Measurements from ENCODE around the gene PBX1.

Gene PBX1

DNA sequence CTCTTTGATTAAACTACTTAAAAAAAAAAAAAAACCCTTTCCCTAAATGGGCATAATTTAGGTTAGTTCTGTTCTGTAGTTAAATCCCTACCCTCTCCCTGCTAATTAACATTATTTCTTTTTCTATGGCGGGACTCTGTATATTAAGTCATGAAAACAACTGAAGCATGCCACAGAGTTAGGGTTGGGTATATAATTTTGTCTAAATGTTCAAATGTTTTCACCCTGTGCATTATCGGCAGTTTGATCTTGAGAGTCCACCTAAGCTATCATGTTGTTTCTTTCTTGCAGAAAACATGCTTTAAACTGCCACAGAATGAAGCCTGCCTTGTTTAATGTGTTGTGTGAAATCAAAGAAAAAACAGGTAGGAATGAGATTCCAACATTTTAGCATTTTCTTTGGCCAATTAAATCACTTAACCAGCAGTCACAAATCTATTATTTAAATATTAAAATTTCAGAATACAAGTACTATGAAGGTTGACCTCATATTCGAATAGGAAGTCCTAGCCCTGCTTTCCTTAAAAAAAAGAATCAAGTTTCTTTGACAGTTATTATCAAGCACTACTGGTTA, 4.0 kb downstream of the PBX1 start:
- Histone ChIP-seq H2AFZ (ENCODE audit: low read depth, low read length) (no peak overlapping the region), H3K9ac (ENCODE audit: low read depth, low read length) (no peak overlapping the region), H3K4me1 (ENCODE audit: insufficient read depth, low read length) (peaks cover 12% of the 10 kb centered on the region; the same call in 1 of the 2 replicates), H3K9me3 (ENCODE audit: insufficient read depth, low read length, severe bottlenecking) (no peaks in the 10 kb centered on the region), H3K79me2 (ENCODE audit: insufficient read depth, low read length) (no peaks in the 10 kb centered on the region), H3K27me3 (ENCODE audit: insufficient read depth, low read length, poor library complexity) (peaks cover 11% of the 10 kb centered on the region), H3K4me2 (ENCODE audit: insufficient read depth, low read length) (no peak overlapping the region), H3K4me3 (ENCODE audit: low read depth in 1 of 2, low read length in 2 of 2) (no peak overlapping the region), H3K27ac (ENCODE audit: low read length) (no peak overlapping the region), H4K20me1 (ENCODE audit: insufficient read depth, low read length) (no peaks in the 10 kb centered on the region), H3K36me3 (ENCODE audit: insufficient read depth, low read length) (no peaks in the 10 kb centered on the region)
- DNase-seq (no peak), ATAC-seq (ENCODE audit: insufficient read depth, low read depth) (no peak)
- TF ChIP-seq EZH2 (IDR thresholded peaks at IDR 0.05; ENCODE audit: borderline replicate concordance, low read depth, low read length, severe bottlenecking) = no peak
- TF ChIP-seq, protein P1, sequence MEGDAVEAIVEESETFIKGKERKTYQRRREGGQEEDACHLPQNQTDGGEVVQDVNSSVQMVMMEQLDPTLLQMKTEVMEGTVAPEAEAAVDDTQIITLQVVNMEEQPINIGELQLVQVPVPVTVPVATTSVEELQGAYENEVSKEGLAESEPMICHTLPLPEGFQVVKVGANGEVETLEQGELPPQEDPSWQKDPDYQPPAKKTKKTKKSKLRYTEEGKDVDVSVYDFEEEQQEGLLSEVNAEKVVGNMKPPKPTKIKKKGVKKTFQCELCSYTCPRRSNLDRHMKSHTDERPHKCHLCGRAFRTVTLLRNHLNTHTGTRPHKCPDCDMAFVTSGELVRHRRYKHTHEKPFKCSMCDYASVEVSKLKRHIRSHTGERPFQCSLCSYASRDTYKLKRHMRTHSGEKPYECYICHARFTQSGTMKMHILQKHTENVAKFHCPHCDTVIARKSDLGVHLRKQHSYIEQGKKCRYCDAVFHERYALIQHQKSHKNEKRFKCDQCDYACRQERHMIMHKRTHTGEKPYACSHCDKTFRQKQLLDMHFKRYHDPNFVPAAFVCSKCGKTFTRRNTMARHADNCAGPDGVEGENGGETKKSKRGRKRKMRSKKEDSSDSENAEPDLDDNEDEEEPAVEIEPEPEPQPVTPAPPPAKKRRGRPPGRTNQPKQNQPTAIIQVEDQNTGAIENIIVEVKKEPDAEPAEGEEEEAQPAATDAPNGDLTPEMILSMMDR (IDR thresholded peaks at IDR 0.05; ENCODE audit: borderline replicate concordance, extremely low read depth, low read length, poor library complexity, severe bottlenecking) = no peak

DNA sequence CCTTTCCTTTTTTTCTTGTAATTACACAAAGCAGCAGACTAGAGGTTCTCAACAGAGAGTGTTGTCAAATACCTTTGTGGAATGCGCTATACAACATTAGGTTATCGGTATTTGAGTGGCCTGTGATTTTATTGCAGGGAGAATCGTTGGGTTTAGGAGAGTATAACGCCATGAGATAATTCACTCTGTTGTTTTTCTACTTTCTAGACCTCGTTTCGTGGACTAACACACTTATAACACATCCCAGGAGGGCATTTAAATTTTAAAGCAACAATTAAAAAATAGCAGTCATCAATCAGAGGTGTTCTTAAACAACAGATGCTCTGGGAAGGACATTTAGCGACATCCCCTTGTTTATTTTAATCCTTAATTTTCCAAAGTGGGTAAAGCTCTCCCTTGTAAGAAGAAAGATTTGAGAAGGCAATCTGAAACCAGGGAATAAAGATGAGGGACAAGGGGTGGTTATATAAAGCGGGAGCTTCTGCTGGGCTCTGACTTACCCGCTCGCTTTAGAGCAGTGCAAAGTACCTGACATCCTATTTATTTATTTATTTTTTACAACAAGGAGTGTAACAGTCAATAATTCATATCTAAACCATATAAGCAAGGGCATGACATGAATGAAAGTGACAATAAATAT, 4.9 kb downstream of the PBX1 start:
- H3K9ac ChIP-seq (ENCODE audit: low read depth, low read length) = no peak overlapping the region
- DNase-seq (no peak), ATAC-seq (ENCODE audit: insufficient read depth, low read depth) (no peak)
- no peaks in the 10 kb centered on the region for H4K20me1 ChIP-seq (ENCODE audit: insufficient read depth, low read length)
- H2AFZ ChIP-seq (ENCODE audit: low read depth, low read length) = no peak overlapping the region
- TF ChIP-seq, protein P1 (IDR thresholded peaks at IDR 0.05; ENCODE audit: borderline replicate concordance, extremely low read depth, low read length, poor library complexity, severe bottlenecking) = no peak
- no peak for TF ChIP-seq EZH2 (IDR thresholded peaks at IDR 0.05; ENCODE audit: borderline replicate concordance, low read depth, low read length, severe bottlenecking)
- H3K79me2 ChIP-seq (ENCODE audit: insufficient read depth, low read length) = no peaks in the 10 kb centered on the region
- no peak overlapping the region for H3K27ac ChIP-seq (ENCODE audit: low read length)
- H3K4me2 ChIP-seq (ENCODE audit: insufficient read depth, low read length) = no peak overlapping the region
- H3K36me3 ChIP-seq (ENCODE audit: insufficient read depth, low read length) = no peaks in the 10 kb centered on the region
- no peaks in the 10 kb centered on the region for H3K9me3 ChIP-seq (ENCODE audit: insufficient read depth, low read length, severe bottlenecking)
- H3K4me1 ChIP-seq (ENCODE audit: insufficient read depth, low read length) = peaks cover 5% of the 10 kb centered on the region; the same call in 1 of the 2 replicates
- no peak overlapping the region for H3K4me3 ChIP-seq (ENCODE audit: low read depth in 1 of 2, low read length in 2 of 2)
- H3K27me3 ChIP-seq (ENCODE audit: insufficient read depth, low read length, poor library complexity) = peaks cover 14% of the 10 kb centered on the region

DNA sequence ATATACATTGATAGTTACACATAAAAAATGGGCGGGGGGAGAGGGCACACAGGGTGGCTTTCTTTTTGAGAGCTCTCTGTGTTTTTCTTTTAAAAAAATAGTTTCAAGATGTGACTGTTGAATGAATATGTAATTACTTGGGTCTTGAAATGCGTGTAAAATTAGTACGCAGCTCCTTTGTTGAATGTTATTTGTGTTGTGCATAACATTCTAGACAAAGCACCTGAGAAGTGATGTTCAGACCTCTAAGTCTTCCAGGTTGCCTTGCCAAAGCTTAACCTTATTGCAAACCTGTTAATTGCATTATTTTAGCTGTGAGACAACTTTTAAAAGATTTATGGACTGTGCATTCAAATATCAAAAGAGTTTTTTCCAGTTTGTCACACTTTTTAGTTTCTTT, 5.4 kb downstream of the PBX1 start:
- Histone ChIP-seq H3K9ac (ENCODE audit: low read depth, low read length) (no peak overlapping the region), H3K79me2 (ENCODE audit: insufficient read depth, low read length) (no peaks in the 10 kb centered on the region), H3K4me1 (ENCODE audit: insufficient read depth, low read length) (0 out of 2 replicates have a peak, but pooled peaks cover 3% of the 10 kb centered on the region), H3K27ac (ENCODE audit: low read length) (no peak overlapping the region), H3K4me2 (ENCODE audit: insufficient read depth, low read length) (no peak overlapping the region), H4K20me1 (ENCODE audit: insufficient read depth, low read length) (no peaks in the 10 kb centered on the region), H2AFZ (ENCODE audit: low read depth, low read length) (no peak overlapping the region), H3K36me3 (ENCODE audit: insufficient read depth, low read length) (no peaks in the 10 kb centered on the region), H3K4me3 (ENCODE audit: low read depth in 1 of 2, low read length in 2 of 2) (no peak overlapping the region), H3K27me3 (ENCODE audit: insufficient read depth, low read length, poor library complexity) (peaks cover 17% of the 10 kb centered on the region), H3K9me3 (ENCODE audit: insufficient read depth, low read length, severe bottlenecking) (no peaks in the 10 kb centered on the region)
- no peak for DNase-seq
- no peak for TF ChIP-seq EZH2 (IDR thresholded peaks at IDR 0.05; ENCODE audit: borderline replicate concordance, low read depth, low read length, severe bottlenecking)
- TF ChIP-seq, protein P1 (IDR thresholded peaks at IDR 0.05; ENCODE audit: borderline replicate concordance, extremely low read depth, low read length, poor library complexity, severe bottlenecking) = no peak
- no peak for ATAC-seq (ENCODE audit: insufficient read depth, low read depth)

Data from DND-41 (cell line).